GM10266 (cell line): ENCODE data around the gene TEK.

ENCODE experiments used
- DNase-seq: peaks from one replicate; pipeline ENCODE4 v3.0.0; 2012; ENCODE audit errors: extremely low spot score
- TF ChIP-seq, protein P1 (sequence below): IDR thresholded peaks from 2 replicates; pipeline ENCODE4 v1.5.1; 2012; ENCODE audit warnings: mild to moderate bottlenecking, low read depth; ENCODE audit not compliant: control insufficient read depth, insufficient read depth; ENCODE audit errors: missing control alignments

The TEK gene

DNA sequence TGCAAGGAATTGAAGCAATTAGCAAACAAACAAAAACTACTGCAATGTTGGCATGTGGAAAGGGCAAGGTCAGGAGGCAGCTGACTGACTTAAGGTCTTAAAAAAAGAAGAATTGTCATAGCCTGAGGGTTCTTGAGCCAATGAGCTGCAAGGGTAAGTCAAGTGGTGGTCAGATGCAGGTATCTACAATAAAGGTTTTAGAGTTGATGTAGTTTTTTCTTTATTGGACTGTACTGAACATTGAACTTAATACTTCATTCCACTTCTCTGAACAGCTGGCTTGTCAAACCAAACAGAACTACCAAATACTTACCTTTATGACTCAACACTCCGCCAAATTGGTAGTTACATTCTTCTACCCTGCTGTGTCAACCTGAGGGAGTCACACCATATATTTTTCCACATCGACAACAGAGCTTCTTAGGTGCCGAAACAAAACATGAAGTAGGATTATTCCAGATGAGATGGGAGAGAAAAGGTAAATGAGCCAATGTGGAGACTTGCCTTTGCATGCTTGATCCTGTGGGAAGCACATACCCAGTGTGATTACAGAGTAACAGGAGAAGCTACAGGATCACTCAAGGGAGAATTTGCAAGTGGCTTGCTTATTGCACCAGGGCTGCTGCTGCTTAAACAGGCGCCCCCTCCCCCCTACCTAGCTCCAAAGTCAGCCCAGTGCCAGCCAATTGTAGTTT, 152.6 kb downstream of the TEK start:
- DNase-seq: no peak

DNA sequence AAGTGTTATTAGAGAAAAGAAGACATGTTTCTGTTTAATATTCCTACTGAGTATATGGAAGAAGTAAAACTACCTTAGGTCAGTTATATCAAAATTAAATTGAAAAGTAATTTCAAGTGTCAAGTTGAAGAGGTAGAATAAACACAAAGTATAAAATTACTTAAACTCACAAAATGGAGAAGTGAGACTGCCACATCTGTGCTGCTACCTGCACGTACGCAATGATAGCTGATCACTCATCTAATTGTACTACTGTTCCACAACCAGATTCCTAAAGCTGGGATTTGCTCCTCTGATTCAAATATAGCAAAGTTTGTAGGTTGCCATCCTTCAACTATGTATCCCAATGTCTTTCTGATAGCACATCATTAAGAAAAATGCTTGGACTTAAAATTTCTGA, 163.1 kb downstream of the TEK start:
- TF ChIP-seq, protein P1, sequence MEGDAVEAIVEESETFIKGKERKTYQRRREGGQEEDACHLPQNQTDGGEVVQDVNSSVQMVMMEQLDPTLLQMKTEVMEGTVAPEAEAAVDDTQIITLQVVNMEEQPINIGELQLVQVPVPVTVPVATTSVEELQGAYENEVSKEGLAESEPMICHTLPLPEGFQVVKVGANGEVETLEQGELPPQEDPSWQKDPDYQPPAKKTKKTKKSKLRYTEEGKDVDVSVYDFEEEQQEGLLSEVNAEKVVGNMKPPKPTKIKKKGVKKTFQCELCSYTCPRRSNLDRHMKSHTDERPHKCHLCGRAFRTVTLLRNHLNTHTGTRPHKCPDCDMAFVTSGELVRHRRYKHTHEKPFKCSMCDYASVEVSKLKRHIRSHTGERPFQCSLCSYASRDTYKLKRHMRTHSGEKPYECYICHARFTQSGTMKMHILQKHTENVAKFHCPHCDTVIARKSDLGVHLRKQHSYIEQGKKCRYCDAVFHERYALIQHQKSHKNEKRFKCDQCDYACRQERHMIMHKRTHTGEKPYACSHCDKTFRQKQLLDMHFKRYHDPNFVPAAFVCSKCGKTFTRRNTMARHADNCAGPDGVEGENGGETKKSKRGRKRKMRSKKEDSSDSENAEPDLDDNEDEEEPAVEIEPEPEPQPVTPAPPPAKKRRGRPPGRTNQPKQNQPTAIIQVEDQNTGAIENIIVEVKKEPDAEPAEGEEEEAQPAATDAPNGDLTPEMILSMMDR: no peak
- no peak for DNase-seq

More for the DNA sequence above, 152.6 kb downstream of the TEK start:
- TF ChIP-seq, protein P1: no peak

DNA sequence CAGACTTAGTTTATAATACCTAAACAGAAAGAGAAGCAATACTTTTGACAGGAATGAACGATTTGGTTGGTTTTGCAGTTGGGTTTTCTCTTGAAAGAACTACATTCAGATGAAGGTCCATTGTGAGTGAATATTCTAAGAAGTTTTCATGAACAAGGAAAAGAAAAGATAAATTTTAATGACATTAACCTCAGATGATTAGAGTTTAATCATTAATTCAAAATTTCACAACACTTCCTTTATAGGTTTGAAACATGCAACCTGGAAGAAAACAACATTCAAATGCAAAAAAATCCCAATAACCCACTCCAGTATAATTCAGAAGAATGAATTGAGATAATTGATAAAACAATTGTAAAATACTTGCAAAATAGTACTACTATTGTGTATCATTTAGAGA, 164.2 kb downstream of the TEK start:
- TF ChIP-seq, protein P1: no peak

DNA sequence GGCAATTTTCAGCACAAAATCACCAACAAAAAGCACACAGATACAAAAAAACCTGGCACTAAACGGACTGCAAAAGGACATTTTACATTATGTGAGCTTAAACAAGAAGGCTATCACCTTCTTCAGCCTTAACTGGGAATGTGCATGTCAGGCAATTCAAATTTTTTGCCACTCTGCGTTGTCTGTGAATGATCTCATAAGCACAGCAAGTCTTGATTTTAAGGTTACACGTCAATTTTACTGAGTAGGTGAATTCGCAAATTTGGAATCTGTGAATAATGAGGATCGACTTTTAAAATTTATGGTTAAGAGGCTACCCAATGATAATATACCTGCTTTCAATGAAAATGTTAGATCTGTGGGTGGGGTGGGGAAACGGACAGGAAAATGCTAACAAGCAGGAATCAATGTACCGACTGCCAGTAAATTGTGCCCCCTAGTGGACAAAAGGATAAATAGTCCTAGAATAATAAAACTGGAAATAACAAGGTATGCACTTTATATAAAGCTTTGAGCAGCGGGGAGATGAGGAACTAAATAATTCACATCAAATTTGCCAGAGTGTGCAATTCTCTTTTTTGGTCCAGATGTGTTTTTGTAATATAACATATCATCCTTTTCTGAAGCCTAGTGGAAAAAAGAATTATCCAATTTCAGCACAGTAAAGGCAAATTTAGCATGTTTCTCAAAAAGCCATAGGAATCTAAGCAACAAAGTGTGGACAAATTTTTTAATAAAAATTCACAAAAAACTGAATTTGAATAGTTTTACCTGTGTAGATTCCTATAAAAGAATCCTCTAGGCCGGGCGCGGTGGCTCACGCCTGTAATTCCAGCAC, 167.4 kb downstream of the TEK start:
- DNase-seq: peak; percentile 53
- TF ChIP-seq, protein P1: peak; percentile 65

More for the DNA sequence above, 164.2 kb downstream of the TEK start:
- DNase-seq: no peak

DNA sequence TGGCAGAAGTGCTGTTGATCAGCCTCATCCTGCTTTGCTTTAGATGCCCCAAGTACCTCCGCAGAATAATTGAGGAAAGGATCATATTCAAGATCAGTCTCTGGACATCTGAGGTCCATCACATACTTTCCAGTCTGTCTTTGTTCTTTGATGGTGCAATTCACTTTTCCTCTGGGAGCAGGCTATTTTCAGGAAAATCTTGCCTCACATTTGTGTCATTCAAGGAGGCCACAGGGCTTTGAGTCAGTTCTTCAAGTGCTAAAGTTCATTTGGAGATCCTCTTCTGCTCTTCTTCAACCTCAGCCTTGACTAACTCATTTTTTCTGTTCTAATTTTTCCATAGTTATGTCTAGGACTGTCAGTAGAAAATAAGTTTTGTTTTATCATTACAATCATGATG, 169.3 kb downstream of the TEK start:
- TF ChIP-seq, protein P1: no peak
- DNase-seq: no peak

DNA sequence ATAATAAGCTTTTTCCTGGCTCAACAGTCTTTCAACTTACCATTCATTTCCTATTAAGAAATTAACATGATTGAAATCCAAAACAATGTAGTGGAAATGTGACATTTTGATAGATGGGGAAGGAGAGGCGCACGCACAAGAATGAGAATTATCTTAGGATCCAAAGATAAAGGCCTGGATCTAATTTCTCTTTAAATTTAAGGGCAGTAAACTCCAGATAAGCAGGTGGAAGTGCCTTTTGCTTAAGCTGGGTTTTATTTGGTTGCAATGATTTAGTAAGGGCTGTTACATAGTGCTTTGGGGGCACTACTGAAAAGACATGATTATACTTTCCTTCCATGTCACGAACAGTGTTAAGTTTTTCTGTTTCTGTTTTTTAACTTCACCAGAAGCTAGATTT, 170.6 kb downstream of the TEK start:
- no peak for DNase-seq
- TF ChIP-seq, protein P1: no peak
